ENCODE data around the gene PFDN4. TPM values are rescaled to one million over a fixed set of nuclear protein-coding genes. Genes with fewer than 3 reads are reported as not detected.
A peak's percentile ranks its signal among the peaks of the same experiment; 100 is the strongest.
"Not testable (repeated sequence)": the region's sequence is repeated elsewhere in the genome, so short reads cannot be mapped to it uniquely, and the experiment has no call there.

Gene PFDN4
- total RNA-seq, 1 experiment from 2014 or later = 246 TPM

GRCh38 chr20:54223751-54224150 lies 15.9 kb downstream of the PFDN4 start:
- DNase-seq (ENCODE audit: low read depth) = no peak

DNA sequence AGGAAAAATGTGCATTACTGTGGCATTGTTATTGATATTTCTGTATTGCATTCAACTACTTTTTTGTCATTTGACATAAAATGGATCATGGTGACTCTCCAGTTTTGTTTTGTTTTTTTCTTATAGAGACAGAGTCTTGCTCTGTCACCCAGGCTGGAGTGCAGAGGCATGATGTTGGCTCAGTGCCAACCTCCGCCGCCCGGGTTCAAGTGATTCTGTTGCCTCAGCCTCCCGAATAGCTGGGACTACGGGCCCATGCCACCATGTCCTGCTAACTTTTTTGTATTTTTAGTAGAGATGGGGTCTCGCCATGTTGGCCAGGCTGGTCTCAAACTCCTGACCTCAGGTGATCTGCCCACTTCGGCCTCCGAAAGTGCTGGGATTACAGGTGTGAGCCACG lies 16.8 kb downstream of the PFDN4 start:
- not testable (repeated sequence) for DNase-seq (ENCODE audit: low read depth)

- no peak for DNase-seq (ENCODE audit: low read depth)
Measured at GRCh38 chr20:54227241-54227640, 19.4 kb downstream of the PFDN4 start.

DNA sequence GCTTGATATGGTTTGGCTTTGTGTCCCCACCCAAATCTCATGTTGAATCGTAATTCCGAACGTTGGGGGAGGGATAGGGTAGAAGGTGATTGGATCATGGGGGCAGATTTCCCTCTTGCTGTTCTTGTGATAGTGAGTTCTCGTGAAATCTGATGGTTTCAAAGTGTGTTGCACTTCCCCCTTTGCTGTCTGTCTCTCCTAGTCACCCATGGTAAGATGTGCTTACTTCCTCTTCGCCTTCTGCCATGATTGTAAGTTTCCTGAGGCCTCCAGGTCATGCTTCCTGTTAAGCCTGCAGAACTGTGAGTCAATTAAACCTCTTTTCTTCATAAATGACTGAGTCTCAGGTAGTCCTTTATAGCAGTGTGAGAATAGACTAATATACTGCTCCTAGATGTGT lies 19.9 kb downstream of the PFDN4 start:
- no peak for DNase-seq (ENCODE audit: low read depth)

- DNase-seq (ENCODE audit: low read depth) = peak; percentile 83
Measured at GRCh38 chr20:54228841-54229240, 21.0 kb downstream of the PFDN4 start.

DNA sequence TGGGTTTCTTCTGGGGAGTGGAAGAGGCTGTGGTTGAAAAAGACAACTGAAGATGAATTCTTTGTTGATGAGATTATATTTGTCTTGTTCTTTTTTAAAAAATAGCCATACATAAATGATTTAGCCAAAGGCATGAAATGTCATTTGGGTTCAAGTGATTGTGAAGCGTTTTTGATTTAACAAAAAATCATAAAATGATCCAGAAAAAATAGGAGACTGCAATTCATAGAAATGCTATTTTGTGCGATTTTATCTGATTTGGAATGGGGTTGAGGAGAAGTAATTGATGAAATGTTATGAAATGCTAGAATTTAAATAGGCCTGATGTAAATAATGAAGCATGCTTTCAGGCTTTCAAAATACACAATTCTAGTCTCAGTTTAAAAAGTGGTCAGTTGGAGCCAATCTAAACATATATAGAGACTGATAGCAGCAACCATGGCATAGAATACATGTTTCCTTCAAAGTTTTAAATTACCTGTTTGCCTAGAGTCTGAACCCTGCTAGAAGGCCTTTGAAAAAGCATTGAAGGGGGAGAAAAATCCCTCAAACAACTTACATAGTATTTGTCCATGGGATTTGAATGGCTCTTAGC lies 21.8 kb downstream of the PFDN4 start:
- DNase-seq (ENCODE audit: low read depth) = no peak

DNA sequence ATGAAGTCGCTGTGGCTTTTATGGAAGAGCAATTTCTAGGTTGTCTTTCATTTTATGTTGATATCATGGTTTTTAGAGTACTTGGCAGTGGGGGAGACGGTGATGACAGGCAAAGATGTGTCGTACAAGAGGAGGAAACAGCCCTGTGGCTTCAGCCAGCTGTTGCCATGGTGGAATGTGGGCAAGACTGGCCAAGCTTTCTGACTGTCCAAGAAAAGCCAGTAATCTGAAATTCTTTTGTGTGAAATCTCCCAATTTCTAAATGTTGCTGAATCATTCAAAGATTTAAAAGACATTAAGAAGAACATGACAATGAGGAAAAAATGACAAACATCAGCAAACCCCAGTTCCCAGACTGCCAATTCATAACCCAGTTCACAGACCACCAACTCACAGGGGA lies 23.1 kb downstream of the PFDN4 start:
- no peak for DNase-seq (ENCODE audit: low read depth)

- DNase-seq (ENCODE audit: low read depth) = no peak
Measured at GRCh38 chr20:54234991-54235390, 27.1 kb downstream of the PFDN4 start.

- DNase-seq (ENCODE audit: low read depth) = no peak
Measured at GRCh38 chr20:54237116-54237943, 29.4 kb downstream of the PFDN4 start.

- no peak for DNase-seq (ENCODE audit: low read depth)
Measured at GRCh38 chr20:54244113-54244512, 36.2 kb downstream of the PFDN4 start.

DNA sequence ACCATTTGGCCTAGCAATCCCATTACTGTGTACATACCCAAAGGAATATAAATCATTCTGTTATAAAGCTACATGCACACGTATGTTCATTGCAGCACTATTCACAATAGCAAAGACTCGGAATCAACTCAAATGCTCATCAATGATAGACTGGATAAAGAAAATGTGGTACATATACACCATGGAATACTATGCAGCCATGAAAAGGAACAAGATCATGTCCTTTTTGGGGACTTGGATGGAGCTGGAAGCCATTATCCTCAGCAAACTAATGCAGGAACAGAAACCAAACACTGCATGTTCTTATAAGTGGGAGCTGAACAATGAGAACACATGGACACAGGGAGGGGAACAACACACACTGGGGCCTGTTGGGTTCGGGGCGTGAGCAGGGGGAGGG lies 40.8 kb downstream of the PFDN4 start:
- DNase-seq (ENCODE audit: low read depth) = not testable (repeated sequence)

GRCh38 chr20:54250691-54251090 lies 42.8 kb downstream of the PFDN4 start:
- no peak for DNase-seq (ENCODE audit: low read depth)

- DNase-seq (ENCODE audit: low read depth) = no peak
Measured at GRCh38 chr20:54251096-54251495, 43.2 kb downstream of the PFDN4 start.

GRCh38 chr20:54254596-54254995 lies 46.7 kb downstream of the PFDN4 start:
- DNase-seq (ENCODE audit: low read depth) = no peak

- no peak for DNase-seq (ENCODE audit: low read depth)
Measured at GRCh38 chr20:54255157-54255556, 47.3 kb downstream of the PFDN4 start.

- DNase-seq (ENCODE audit: low read depth) = no peak
Measured at GRCh38 chr20:54256202-54256601, 48.3 kb downstream of the PFDN4 start.

DNA sequence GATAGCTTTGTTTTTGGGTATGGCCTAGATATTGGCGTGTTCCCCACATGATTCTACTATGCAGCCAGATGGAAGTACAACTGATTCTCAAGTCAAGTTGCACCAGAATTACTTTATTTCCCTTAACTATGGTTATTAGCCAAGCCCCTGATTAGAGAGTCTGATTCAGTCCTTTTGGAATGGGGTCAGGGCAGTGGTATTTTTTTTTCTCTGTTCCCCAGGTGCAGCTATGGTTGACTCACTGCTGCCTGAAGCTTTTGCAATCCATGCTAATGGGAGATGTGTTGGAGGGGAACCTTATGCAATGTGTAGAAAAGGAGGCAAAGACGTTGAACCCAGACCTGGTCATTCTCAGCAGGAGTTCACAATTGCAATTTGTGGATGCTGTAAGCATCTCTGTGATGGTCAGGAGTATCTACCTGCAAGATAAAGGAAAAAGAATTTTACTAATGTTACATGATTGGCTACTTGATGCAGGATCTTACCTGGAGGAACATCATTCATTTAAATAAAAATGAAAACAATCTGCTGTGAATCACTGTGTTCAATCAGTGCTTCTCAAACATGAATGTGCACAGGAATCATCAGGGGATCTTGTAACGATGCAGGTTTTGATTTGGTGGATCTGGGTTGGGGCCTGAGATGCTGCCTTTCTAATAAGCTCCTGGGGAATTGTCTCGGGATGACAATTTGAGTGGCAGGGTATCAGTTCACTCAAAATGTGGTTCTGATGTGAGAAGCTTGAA lies 49.4 kb downstream of the PFDN4 start:
- DNase-seq (ENCODE audit: low read depth) = peak; percentile 82

GRCh38 chr20:54260116-54260515 lies 52.2 kb downstream of the PFDN4 start:
- no peak for DNase-seq (ENCODE audit: low read depth)

DNA sequence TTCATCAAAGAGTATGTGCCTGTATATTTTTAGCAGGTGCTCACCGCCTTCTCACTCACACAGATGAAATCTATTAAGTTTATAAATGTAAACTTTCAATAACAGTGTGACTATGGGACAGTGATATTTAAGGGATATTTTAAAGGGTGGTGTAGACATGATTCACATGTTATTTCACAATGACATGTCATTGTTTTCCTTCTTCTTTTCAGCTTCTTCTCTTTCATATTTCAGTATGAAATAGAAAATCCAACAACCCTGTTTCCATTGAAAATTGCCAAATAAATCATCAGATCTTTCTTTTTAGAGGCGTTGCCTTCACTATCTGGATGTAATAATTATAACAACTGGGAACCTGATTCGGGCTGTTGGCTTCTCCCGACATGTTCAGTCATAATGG lies 54.8 kb downstream of the PFDN4 start:
- DNase-seq (ENCODE audit: low read depth) = no peak

DNA sequence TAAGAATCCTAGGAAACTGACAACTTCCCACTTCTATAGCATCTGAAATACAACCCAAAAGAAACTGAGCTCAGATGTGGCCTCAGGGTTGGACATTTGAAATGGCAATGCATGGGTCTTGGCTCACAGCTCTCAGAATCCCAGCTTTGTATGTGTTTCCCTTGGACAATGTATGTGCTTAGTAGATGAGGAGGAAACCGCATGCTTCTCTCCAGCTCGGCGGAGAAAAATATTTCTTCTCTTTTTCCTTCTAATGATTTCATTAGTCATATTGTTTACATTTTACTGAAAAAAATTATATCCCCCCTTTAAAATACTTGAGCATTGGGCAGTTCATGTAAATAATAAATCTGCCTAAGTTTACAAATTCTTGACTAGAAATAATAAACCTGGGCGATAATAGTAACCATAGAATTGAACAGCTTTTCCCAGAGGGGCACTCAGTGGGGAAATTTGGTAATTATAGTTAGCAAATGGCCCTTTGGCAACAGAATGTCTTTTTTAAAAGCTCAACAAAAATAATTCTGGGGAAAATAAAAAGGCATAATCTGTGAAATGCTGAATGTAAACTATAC lies 55.3 kb downstream of the PFDN4 start:
- no peak for DNase-seq (ENCODE audit: low read depth)

- not testable (repeated sequence) for DNase-seq (ENCODE audit: low read depth)
Measured at GRCh38 chr20:54265791-54266190, 57.9 kb downstream of the PFDN4 start.

GRCh38 chr20:54266844-54267243 lies 59.0 kb downstream of the PFDN4 start:
- DNase-seq (ENCODE audit: low read depth) = no peak
